H9 (cell line): Measurements from ENCODE around the gene TRIM42. TPM values are rescaled to one million over a fixed set of nuclear protein-coding genes. Genes with fewer than 3 reads are reported as not detected.

Experiments
- DNase-seq: peaks from one replicate; pipeline ENCODE4 v3.0.0-alpha.2; 2017
- H2AFZ ChIP-seq: one replicate; pipeline ENCODE4 v1.6.1; 2013; ENCODE audit warnings: mild to moderate bottlenecking, low read length, control low read depth, moderate library complexity
- H2AK5ac ChIP-seq: 2 replicates; pipeline ENCODE4 v1.6.1; 2013; ENCODE audit warnings: low read length, control low read depth, mixed read lengths; ENCODE audit not compliant: insufficient read length
- H2BK120ac ChIP-seq: one replicate; pipeline ENCODE4 v1.6.1; 2013; ENCODE audit warnings: low read depth, mild to moderate bottlenecking, low read length, control low read depth, inconsistent platforms; ENCODE audit not compliant: poor library complexity, severe bottlenecking
- H2BK12ac ChIP-seq: 2 replicates; pipeline ENCODE4 v1.6.1; 2013; ENCODE audit warnings: low read length, control low read depth, mixed read lengths, low read depth; ENCODE audit not compliant: insufficient read length
- H2BK15ac ChIP-seq: 2 replicates; pipeline ENCODE4 v1.6.1; 2013; ENCODE audit warnings: low read depth, low read length, control low read depth
- H2BK20ac ChIP-seq: one replicate; pipeline ENCODE4 v1.6.1; 2013; ENCODE audit warnings: low read depth, mild to moderate bottlenecking, low read length, control low read depth, inconsistent platforms; ENCODE audit not compliant: poor library complexity, severe bottlenecking
- H2BK5ac ChIP-seq: 2 replicates; pipeline ENCODE4 v1.6.1; 2013; ENCODE audit warnings: low read length, control low read depth, mixed read lengths; ENCODE audit not compliant: insufficient read length
- H3K14ac ChIP-seq: 2 replicates; pipeline ENCODE4 v1.6.1; 2013; ENCODE audit warnings: low read length, control low read depth; ENCODE audit not compliant: insufficient read depth
- H3K18ac ChIP-seq: 2 replicates; pipeline ENCODE4 v1.6.1; 2013; ENCODE audit warnings: low read depth, mild to moderate bottlenecking, mixed read lengths, low read length, control low read depth; ENCODE audit not compliant: insufficient read length
- H3K23ac ChIP-seq: 2 replicates; pipeline ENCODE4 v1.6.1; 2013; ENCODE audit warnings: low read length, control low read depth, mixed read lengths, low read depth; ENCODE audit not compliant: insufficient read length
- H3K23me2 ChIP-seq: 2 replicates; pipeline ENCODE4 v1.6.1; 2013; ENCODE audit warnings: low read depth, mild to moderate bottlenecking, mixed read lengths, low read length, control low read depth; ENCODE audit not compliant: insufficient read length, poor library complexity, severe bottlenecking
- H3K27ac ChIP-seq: 2 replicates; pipeline ENCODE4 v1.5.1; 2013; ENCODE audit warnings: low read length, control low read depth, mixed read lengths, low read depth; ENCODE audit not compliant: insufficient read length
- H3K27me3 ChIP-seq: 2 replicates; pipeline ENCODE4 v1.6.1; 2013; ENCODE audit warnings: low read length, control low read depth, inconsistent platforms; ENCODE audit not compliant: insufficient read depth
- H3K4ac ChIP-seq: 2 replicates; pipeline ENCODE4 v1.6.1; 2013; ENCODE audit warnings: low read depth, mild to moderate bottlenecking, control low read depth, inconsistent platforms, low read length, moderate library complexity
- H3K4me1 ChIP-seq: 2 replicates; pipeline ENCODE4 v1.6.1; 2013; ENCODE audit warnings: low read length, control low read depth, inconsistent platforms; ENCODE audit not compliant: insufficient read depth
- H3K4me2 ChIP-seq: 2 replicates; pipeline ENCODE4 v1.6.1; 2013; ENCODE audit warnings: low read length, control low read depth, mixed read lengths; ENCODE audit not compliant: insufficient read length, insufficient read depth
- H3K56ac ChIP-seq: 2 replicates; pipeline ENCODE4 v1.6.1; 2013; ENCODE audit warnings: low read depth, mild to moderate bottlenecking, mixed read lengths, low read length, control low read depth; ENCODE audit not compliant: insufficient read length
- H3K79me1 ChIP-seq: 2 replicates; pipeline ENCODE4 v1.6.1; 2013; ENCODE audit warnings: low read depth, mild to moderate bottlenecking, moderate library complexity, low read length, control low read depth, inconsistent platforms; ENCODE audit not compliant: insufficient read depth, poor library complexity, severe bottlenecking
- H3K79me2 ChIP-seq: 2 replicates; pipeline ENCODE4 v1.6.1; 2013; ENCODE audit warnings: low read length, control low read depth, inconsistent platforms; ENCODE audit not compliant: insufficient read depth
- H3K9ac ChIP-seq: 2 replicates; pipeline ENCODE4 v1.6.1; 2013; ENCODE audit warnings: low read length, control low read depth, mixed read lengths; ENCODE audit not compliant: insufficient read length; ENCODE audit errors: extremely low read depth
- H3K9me3 ChIP-seq: one replicate; pipeline ENCODE4 v1.6.1; 2013; ENCODE audit warnings: low read depth, low read length, inconsistent platforms; ENCODE audit not compliant: control insufficient read depth
- H3T11ph ChIP-seq: one replicate; pipeline ENCODE4 v1.6.1; 2013; ENCODE audit warnings: mild to moderate bottlenecking, low read length, control low read depth, inconsistent platforms
- H4K20me1 ChIP-seq: one replicate; pipeline ENCODE4 v1.6.1; 2013; ENCODE audit not compliant: control insufficient read depth, insufficient read length, insufficient read depth
- H4K5ac ChIP-seq: 2 replicates; pipeline ENCODE4 v1.6.1; 2013; ENCODE audit warnings: low read depth, mild to moderate bottlenecking, mixed read lengths, low read length, control low read depth; ENCODE audit not compliant: insufficient read length
- H4K8ac ChIP-seq: replicated peaks from 2 replicates; pipeline ENCODE4 v1.6.1; 2013; ENCODE audit warnings: low read length, control low read depth, mixed read lengths, low read depth; ENCODE audit not compliant: insufficient read length
- H4K91ac ChIP-seq: 2 replicates; pipeline ENCODE4 v1.6.1; 2013; ENCODE audit warnings: low read depth, mild to moderate bottlenecking, moderate library complexity, mixed read lengths, low read length, control low read depth; ENCODE audit not compliant: insufficient read length
- H3K27ac Mint-ChIP-seq, 3 experiments: 2 replicates in 2 of 3; 3 replicates in 1 of 3; pipeline ENCODE4 v1.8.0; 2020 to 2021; ENCODE audit warnings: mixed read lengths in 3 of 3, mild to moderate bottlenecking in 1 of 3, moderate library complexity in 1 of 3
- H3K27me3 Mint-ChIP-seq: 2 replicates; pipeline ENCODE4 v1.8.0; 2021; ENCODE audit warnings: low read depth, mild to moderate bottlenecking, moderate library complexity, mixed read lengths
- H3K36me3 Mint-ChIP-seq, 3 experiments: 2 replicates in 2 of 3; 3 replicates in 1 of 3; pipeline ENCODE4 v1.8.0; 2020 to 2021; ENCODE audit warnings: low read depth in 3 of 3, mixed read lengths in 3 of 3; ENCODE audit not compliant: insufficient read depth in 1 of 3
- H3K4me1 Mint-ChIP-seq, 2 experiments: 2 replicates each; pipeline ENCODE4 v1.8.0; 2020; ENCODE audit warnings: mixed read lengths in 2 of 2
- H3K4me3 Mint-ChIP-seq, 2 experiments: 2 replicates in 1 of 2; 3 replicates in 1 of 2; pipeline ENCODE4 v1.8.0; 2020 to 2021; ENCODE audit warnings: mild to moderate bottlenecking in 2 of 2, mixed read lengths in 2 of 2, moderate library complexity in 1 of 2
- H3K9me3 Mint-ChIP-seq, 2 experiments: 2 replicates in 1 of 2; 3 replicates in 1 of 2; pipeline ENCODE4 v1.8.0; 2020; ENCODE audit warnings: mild to moderate bottlenecking in 2 of 2, mixed read lengths in 2 of 2, moderate library complexity in 1 of 2
- WGBS: extraction: QIAGEN DNeasy Blood & Tissue Kit; methylation state at CpG from one replicate; pipeline ENCODE4 v1.1.7; 2013; ENCODE audit warnings: missing lambda C conversion rate, low lambda C conversion rate, mixed read lengths; ENCODE audit not compliant: insufficient read length; ENCODE audit errors: extremely low coverage; 5-methylcytosine and 5-hydroxymethylcytosine counted together
- total RNA-seq: library from RNA; stranded (reverse); gene quantifications from 2 replicates; pipeline ENCODE4 v1.2.1, GENCODE V29; 2021
- TF ChIP-seq, protein P1 (sequence below): fragments of 200-600 bp; sonication (generic); conservative IDR thresholded peaks from 3 replicates; pipeline ENCODE4 v1.8.0; 2021; ENCODE audit warnings: antibody characterized with exemption, mild to moderate bottlenecking

The TRIM42 gene
- total RNA-seq, 1 experiment from 2014 or later, result not detected

DNA sequence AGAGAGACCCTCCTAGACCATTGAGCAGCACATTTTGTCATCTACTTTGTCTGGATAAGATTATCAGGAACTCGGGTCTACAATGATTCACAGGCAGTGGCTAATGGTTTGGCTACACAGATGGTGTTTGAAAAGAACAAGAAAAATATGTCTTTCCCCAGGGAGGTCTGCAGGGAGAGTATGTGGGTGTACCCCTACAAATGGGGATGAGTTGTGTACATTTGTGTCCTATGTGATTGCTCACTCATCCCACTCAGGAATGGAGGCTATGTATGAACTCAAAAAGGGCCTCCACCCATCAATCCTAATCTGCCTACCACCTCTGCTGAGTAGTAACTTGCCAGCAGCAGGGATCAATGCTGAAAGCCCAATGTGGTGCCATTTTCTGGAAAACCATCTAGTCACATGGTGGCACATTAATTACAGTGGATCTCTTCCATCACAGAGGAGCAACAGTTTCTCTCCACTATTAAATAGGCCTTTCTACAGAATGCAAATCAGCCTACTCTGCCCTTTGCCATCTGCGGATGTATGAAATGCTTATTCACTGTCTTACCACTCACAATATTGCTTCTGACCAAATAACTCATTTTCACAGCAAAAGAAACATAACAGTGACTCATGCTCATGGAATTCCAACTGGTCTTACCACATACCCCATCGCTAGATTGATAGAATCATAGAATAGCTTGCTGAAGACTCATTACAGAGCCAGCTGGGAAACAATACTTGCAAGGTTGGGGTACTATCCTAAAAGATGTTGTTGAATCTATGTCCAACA is 48.3 kb upstream of the TRIM42 start:
- Histone ChIP-seq H3K14ac (no peak overlapping the region), H3K79me2 (no peaks in the 10 kb centered on the region), H2BK12ac (no peak overlapping the region), H2AK5ac (no peak overlapping the region), H3K9me3 (no peaks in the 10 kb centered on the region), H3K4me1 (no peaks in the 10 kb centered on the region), H4K20me1 (no peaks in the 10 kb centered on the region), H3K56ac (no peak overlapping the region), H2AFZ (no peak overlapping the region), H3K27ac (no peak overlapping the region), H3K4me2 (no peak overlapping the region), H2BK5ac (no peak overlapping the region), H4K91ac (no peak overlapping the region), H3K79me1 (no peaks in the 10 kb centered on the region), H3K9ac (no peak overlapping the region), H3T11ph (no peak overlapping the region), H3K4ac (no peak overlapping the region), H2BK15ac (no peak overlapping the region), H3K18ac (no peak overlapping the region), H4K5ac (no peak overlapping the region), H3K23ac (no peak overlapping the region), H4K8ac (no peak overlapping the region), H3K23me2 (no peaks in the 10 kb centered on the region), H3K27me3 (no peaks in the 10 kb centered on the region), H2BK120ac (no peak overlapping the region), H2BK20ac (no peak overlapping the region)
- TF ChIP-seq, protein P1, sequence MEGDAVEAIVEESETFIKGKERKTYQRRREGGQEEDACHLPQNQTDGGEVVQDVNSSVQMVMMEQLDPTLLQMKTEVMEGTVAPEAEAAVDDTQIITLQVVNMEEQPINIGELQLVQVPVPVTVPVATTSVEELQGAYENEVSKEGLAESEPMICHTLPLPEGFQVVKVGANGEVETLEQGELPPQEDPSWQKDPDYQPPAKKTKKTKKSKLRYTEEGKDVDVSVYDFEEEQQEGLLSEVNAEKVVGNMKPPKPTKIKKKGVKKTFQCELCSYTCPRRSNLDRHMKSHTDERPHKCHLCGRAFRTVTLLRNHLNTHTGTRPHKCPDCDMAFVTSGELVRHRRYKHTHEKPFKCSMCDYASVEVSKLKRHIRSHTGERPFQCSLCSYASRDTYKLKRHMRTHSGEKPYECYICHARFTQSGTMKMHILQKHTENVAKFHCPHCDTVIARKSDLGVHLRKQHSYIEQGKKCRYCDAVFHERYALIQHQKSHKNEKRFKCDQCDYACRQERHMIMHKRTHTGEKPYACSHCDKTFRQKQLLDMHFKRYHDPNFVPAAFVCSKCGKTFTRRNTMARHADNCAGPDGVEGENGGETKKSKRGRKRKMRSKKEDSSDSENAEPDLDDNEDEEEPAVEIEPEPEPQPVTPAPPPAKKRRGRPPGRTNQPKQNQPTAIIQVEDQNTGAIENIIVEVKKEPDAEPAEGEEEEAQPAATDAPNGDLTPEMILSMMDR, result no peak
- Mint-ChIP-seq H3K36me3 (no peaks in the 10 kb centered on the region; a peak in 1 of 7 replicates), H3K27ac (no peak overlapping the region), H3K4me1 (peaks cover 0 to 3% of the 10 kb centered on the region in 2 experiments; a peak in 1 of 4 replicates), H3K27me3 (no peaks in the 10 kb centered on the region), H3K9me3 (no peaks in the 10 kb centered on the region), H3K4me3 (no peak overlapping the region)
- no peak for DNase-seq
- WGBS, result no CpG with 5 or more reads among the region's 3 CpGs
